ENCODE data around the gene PCNX2. TPM values are rescaled to one million over a fixed set of nuclear protein-coding genes. Genes with fewer than 3 reads are reported as not detected.

The PCNX2 gene
- total and polyA plus RNA-seq, 5 donors from 2014 or later = 1.6 to 42.3 (median 3.1) TPM

DNA sequence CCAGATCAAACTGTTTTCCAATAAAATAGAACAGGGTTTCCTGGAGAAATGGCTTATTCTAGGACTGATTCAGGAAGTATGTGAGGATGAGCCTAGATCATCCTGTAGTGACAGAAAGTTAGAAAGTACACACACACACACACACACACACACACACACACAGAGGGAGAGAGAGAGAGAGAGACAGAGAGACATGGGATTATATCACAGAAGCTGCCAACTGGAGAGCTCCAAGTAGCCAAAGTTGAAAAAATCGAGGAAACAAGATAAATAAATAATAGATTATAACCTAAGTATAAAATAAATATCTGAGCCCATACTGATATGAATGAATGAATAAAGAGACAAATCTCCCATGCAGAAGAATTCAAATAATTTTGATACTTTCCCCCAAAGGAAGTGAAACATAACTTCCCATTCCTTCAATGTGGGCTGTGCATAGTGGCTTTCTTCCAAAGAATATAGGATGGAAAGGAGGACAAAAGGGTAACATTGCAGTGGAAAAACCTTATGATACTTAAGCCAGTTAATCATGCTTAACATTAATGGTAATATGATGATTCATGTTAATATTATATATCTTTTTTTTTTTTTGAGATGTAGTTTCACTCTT, 173.5 kb downstream of the PCNX2 start:
- ATAC-seq (ENCODE audit: low read depth in 2 of 2) = no peak
- no peaks in the 10 kb centered on the region for H3K27me3 Mint-ChIP-seq

DNA sequence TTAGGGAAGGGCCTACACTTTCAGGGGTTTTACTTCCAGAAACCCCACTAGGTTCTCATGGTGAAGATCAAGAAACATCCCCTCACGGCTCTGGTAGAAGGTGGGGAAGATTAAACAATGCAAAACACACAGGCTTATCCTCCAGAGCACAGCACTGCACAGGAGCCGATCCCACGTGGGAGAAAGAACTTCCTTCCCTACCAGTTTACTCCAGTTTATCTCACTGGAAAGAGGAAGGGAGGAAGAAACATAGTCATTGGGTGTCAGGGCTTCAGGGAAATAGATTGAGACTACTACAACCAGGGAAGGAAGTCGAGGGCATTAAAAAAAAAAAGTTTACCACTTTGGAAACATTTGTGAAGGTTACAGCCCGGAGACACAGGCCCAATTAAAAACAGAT, 180.7 kb downstream of the PCNX2 start:
- peaks cover 48% of the 10 kb centered on the region for H3K36me3 Mint-ChIP-seq
- peaks cover 0 to 11% (median 8%) of the 10 kb centered on the region in 4 donors for H3K4me1 Mint-ChIP-seq
- ATAC-seq (ENCODE audit: low read depth in 2 of 2) = no peak
- Histone ChIP-seq H3K9me3 (ENCODE audit: control insufficient read depth in 2 of 2, low read length in 2 of 2) (no peaks in the 10 kb centered on the region), H3K4me1 (ENCODE audit: control insufficient read depth, insufficient read depth, low read length, poor library complexity, severe bottlenecking) (no peaks in the 10 kb centered on the region), H3K36me3 (ENCODE audit: control insufficient read depth, insufficient read depth, low read length) (peaks cover 6% of the 10 kb centered on the region), H3K27ac (ENCODE audit: insufficient read depth, low read length, poor library complexity, severe bottlenecking) (no peak overlapping the region), H3K27me3 (ENCODE audit: control insufficient read depth, insufficient read depth, low read length) (no peaks in the 10 kb centered on the region), H3K4me3 (ENCODE audit: low read depth, low read length) (no peak overlapping the region)
- no peak overlapping the region for H3K27ac Mint-ChIP-seq
- no peak for DNase-seq
- H3K9me3 Mint-ChIP-seq = no peaks in the 10 kb centered on the region
- H3K4me3 Mint-ChIP-seq = no peak overlapping the region
- no peaks in the 10 kb centered on the region for H3K27me3 Mint-ChIP-seq

More for the DNA sequence above, 173.5 kb downstream of the PCNX2 start:
- H3K27ac Mint-ChIP-seq = no peak overlapping the region
- peaks cover 0 to 4% (median 0%) of the 10 kb centered on the region in 7 donors for H3K9me3 Mint-ChIP-seq
- Histone ChIP-seq H3K27me3 (ENCODE audit: control insufficient read depth, insufficient read depth, low read length) (no peaks in the 10 kb centered on the region), H3K9me3 (ENCODE audit: control insufficient read depth in 2 of 2, low read length in 2 of 2) (no peaks in the 10 kb centered on the region), H3K36me3 (ENCODE audit: control insufficient read depth, insufficient read depth, low read length) (no peaks in the 10 kb centered on the region), H3K4me1 (ENCODE audit: control insufficient read depth, insufficient read depth, low read length, poor library complexity, severe bottlenecking) (no peaks in the 10 kb centered on the region), H3K27ac (ENCODE audit: insufficient read depth, low read length, poor library complexity, severe bottlenecking) (no peak overlapping the region), H3K4me3 (ENCODE audit: low read depth, low read length) (no peak overlapping the region)
- H3K36me3 Mint-ChIP-seq = peaks cover 29% of the 10 kb centered on the region
- H3K4me3 Mint-ChIP-seq = no peak overlapping the region
- DNase-seq = no peak
- H3K4me1 Mint-ChIP-seq = peaks cover 0 to 13% (median 3%) of the 10 kb centered on the region in 4 donors

DNA sequence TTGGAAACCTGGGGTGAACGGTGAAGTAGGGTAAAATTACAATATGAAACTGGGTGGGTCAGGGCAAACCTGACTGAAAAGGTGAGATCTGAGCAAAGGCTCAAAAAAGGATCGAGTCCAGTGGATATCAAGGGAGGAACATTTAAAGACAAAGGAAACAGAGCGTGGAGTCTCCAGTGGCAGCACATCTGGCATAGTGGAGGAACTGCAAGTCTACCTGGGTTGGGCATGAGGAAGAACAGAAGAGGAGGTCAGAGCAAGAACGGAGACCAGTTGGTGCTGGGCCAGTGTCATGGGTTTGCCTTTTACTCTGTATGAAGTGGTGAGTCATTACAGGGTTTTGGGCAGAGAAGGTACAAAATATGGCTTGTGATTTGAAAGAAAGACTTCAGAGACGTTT, 181.4 kb downstream of the PCNX2 start:
- DNase-seq (no peak), ATAC-seq (ENCODE audit: low read depth in 2 of 2) (no peak)
- Mint-ChIP-seq H3K4me1 (peaks cover 0 to 11% (median 8%) of the 10 kb centered on the region in 4 donors), H3K4me3 (no peak overlapping the region), H3K27me3 (no peaks in the 10 kb centered on the region), H3K9me3 (no peaks in the 10 kb centered on the region), H3K36me3 (peaks cover 52% of the 10 kb centered on the region), H3K27ac (no peak overlapping the region)
- no peak overlapping the region for H3K27ac ChIP-seq (ENCODE audit: insufficient read depth, low read length, poor library complexity, severe bottlenecking)
- peaks cover 6% of the 10 kb centered on the region for H3K36me3 ChIP-seq (ENCODE audit: control insufficient read depth, insufficient read depth, low read length)
- no peaks in the 10 kb centered on the region for H3K9me3 ChIP-seq (ENCODE audit: control insufficient read depth in 2 of 2, low read length in 2 of 2)
- no peaks in the 10 kb centered on the region for H3K27me3 ChIP-seq (ENCODE audit: control insufficient read depth, insufficient read depth, low read length)
- no peaks in the 10 kb centered on the region for H3K4me1 ChIP-seq (ENCODE audit: control insufficient read depth, insufficient read depth, low read length, poor library complexity, severe bottlenecking)
- H3K4me3 ChIP-seq (ENCODE audit: low read depth, low read length) = no peak overlapping the region

DNA sequence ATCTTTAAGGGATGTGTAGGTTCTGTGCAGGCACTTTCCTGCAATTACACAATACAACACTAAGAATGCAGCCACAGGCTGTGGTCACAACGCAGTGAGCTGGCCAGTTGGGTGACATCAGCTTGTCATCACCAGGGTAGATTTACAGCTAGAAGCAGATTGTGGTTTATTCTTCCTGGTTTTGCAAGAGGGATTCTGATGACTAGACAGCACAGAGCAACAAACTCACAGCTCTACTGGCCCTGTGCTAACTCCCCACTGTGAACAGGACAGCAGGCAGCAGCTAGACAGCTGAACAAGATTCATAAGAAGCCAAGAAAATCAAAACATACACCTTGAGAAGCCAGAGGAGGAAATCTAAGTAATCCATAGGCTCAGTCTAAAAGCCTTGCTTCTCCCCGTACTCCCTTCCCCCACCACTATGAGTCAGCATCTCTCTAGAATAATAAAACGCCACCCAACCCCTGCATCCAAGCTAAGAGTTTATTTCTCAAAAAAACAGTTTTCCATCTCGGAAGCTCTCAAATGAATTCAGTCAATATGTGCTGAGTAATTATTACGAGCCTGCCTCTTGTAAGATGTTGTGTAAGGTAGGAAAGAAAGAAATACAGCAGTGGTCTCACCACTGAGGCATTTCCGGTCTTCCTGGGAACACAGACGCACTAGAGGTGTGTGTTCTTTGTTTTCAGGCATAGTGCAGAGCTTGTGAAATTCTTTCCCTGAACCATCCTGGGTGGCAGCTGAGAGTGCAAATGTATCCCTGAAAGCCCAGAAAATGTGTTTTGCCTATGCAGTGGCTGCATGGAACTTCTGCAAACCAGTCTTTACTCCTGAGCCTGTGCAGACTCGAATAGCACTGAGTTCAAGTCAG, 182.3 kb downstream of the PCNX2 start:
- H3K36me3 ChIP-seq (ENCODE audit: control insufficient read depth, insufficient read depth, low read length) = peaks cover 11% of the 10 kb centered on the region
- no peaks in the 10 kb centered on the region for H3K9me3 ChIP-seq (ENCODE audit: control insufficient read depth in 2 of 2, low read length in 2 of 2)
- peak in 1 of 3 donors; percentile 47 for DNase-seq
- no peaks in the 10 kb centered on the region for H3K27me3 ChIP-seq (ENCODE audit: control insufficient read depth, insufficient read depth, low read length)
- no peak overlapping the region for H3K27ac ChIP-seq (ENCODE audit: insufficient read depth, low read length, poor library complexity, severe bottlenecking)
- no peaks in the 10 kb centered on the region for H3K4me1 ChIP-seq (ENCODE audit: control insufficient read depth, insufficient read depth, low read length, poor library complexity, severe bottlenecking)
- Mint-ChIP-seq H3K4me1 (peaks cover 0 to 11% (median 8%) of the 10 kb centered on the region in 4 donors), H3K4me3 (no peak overlapping the region), H3K36me3 (peaks cover 61% of the 10 kb centered on the region), H3K9me3 (no peaks in the 10 kb centered on the region), H3K27ac (no peak overlapping the region), H3K27me3 (no peaks in the 10 kb centered on the region)
- no peak overlapping the region for H3K4me3 ChIP-seq (ENCODE audit: low read depth, low read length)
- ATAC-seq (ENCODE audit: low read depth in 2 of 2) = peak; percentile 52 to 58

DNA sequence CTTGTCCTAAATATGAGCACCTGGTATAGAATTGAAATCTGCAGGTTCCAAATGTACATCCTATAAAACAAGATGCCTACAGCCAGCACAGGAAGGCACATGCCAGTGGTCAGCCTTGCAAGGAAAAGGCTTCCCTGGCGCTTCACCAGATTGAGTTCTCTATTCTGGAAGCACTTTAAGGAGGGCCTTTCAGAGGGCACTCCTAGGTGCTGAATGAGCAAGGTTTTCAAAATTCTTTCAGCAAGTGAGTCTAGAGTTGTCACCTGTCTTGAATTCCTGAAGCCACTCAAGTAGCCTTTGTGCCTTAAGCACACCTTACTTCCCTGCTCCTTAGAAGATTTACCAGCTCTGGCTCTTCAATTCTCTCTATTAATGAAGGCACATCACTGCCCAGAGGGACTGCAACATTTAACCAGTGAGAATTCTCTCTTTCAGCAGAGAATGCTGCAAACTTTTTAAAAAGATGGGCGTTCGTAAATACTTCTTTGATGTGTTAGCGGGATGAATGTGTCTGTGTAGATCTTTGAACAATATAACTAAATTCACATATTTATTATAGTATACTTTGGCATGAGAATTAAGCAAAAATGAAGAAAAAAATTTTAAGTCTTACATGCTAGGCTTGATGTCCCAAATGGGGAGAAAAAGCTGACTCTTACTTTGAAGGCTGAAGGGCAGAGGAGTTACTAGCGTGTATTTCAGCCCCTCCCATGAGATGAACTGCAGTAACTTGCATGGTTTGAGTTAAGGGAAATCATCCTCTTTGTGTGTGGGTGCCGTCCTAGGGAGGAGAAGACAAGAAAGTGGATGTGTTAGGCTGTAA, 183.1 kb downstream of the PCNX2 start:
- Histone ChIP-seq H3K4me3 (ENCODE audit: low read depth, low read length) (no peak overlapping the region), H3K27me3 (ENCODE audit: control insufficient read depth, insufficient read depth, low read length) (no peaks in the 10 kb centered on the region), H3K9me3 (ENCODE audit: control insufficient read depth in 2 of 2, low read length in 2 of 2) (no peaks in the 10 kb centered on the region), H3K4me1 (ENCODE audit: control insufficient read depth, insufficient read depth, low read length, poor library complexity, severe bottlenecking) (no peaks in the 10 kb centered on the region), H3K27ac (ENCODE audit: insufficient read depth, low read length, poor library complexity, severe bottlenecking) (no peak overlapping the region), H3K36me3 (ENCODE audit: control insufficient read depth, insufficient read depth, low read length) (peaks cover 11% of the 10 kb centered on the region)
- H3K27me3 Mint-ChIP-seq = no peaks in the 10 kb centered on the region
- H3K27ac Mint-ChIP-seq = no peak overlapping the region
- ATAC-seq (ENCODE audit: low read depth in 2 of 2) (no peak), DNase-seq (no peak)
- H3K4me1 Mint-ChIP-seq = peaks cover 0 to 11% (median 8%) of the 10 kb centered on the region in 4 donors
- peaks cover 64% of the 10 kb centered on the region for H3K36me3 Mint-ChIP-seq
- no peak overlapping the region for H3K4me3 Mint-ChIP-seq
- H3K9me3 Mint-ChIP-seq = peaks cover 0 to 3% (median 0%) of the 10 kb centered on the region in 7 donors

- Histone ChIP-seq H3K27me3 (ENCODE audit: control insufficient read depth, insufficient read depth, low read length) (no peaks in the 10 kb centered on the region), H3K27ac (ENCODE audit: insufficient read depth, low read length, poor library complexity, severe bottlenecking) (no peak overlapping the region), H3K4me1 (ENCODE audit: control insufficient read depth, insufficient read depth, low read length, poor library complexity, severe bottlenecking) (no peaks in the 10 kb centered on the region), H3K9me3 (ENCODE audit: control insufficient read depth in 2 of 2, low read length in 2 of 2) (no peaks in the 10 kb centered on the region), H3K36me3 (ENCODE audit: control insufficient read depth, insufficient read depth, low read length) (peaks cover 11% of the 10 kb centered on the region), H3K4me3 (ENCODE audit: low read depth, low read length) (no peak overlapping the region)
- no peak overlapping the region for H3K4me3 Mint-ChIP-seq
- H3K27ac Mint-ChIP-seq = no peak overlapping the region
- no peak for ATAC-seq (ENCODE audit: low read depth in 2 of 2)
- H3K36me3 Mint-ChIP-seq = peaks cover 61% of the 10 kb centered on the region
- peaks cover 0 to 11% (median 8%) of the 10 kb centered on the region in 4 donors for H3K4me1 Mint-ChIP-seq
- no peaks in the 10 kb centered on the region for H3K27me3 Mint-ChIP-seq
- no peak for DNase-seq
- H3K9me3 Mint-ChIP-seq = peaks cover 0 to 3% (median 0%) of the 10 kb centered on the region in 7 donors
Observed at GRCh38 chr1:233111731-233112130, 183.8 kb downstream of the PCNX2 start.

GRCh38 chr1:233109096-233109495, 186.4 kb downstream of the PCNX2 start:
- Histone ChIP-seq H3K27me3 (ENCODE audit: control insufficient read depth, insufficient read depth, low read length) (no peaks in the 10 kb centered on the region), H3K36me3 (ENCODE audit: control insufficient read depth, insufficient read depth, low read length) (peaks cover 16% of the 10 kb centered on the region), H3K27ac (ENCODE audit: insufficient read depth, low read length, poor library complexity, severe bottlenecking) (no peak overlapping the region), H3K9me3 (ENCODE audit: control insufficient read depth in 2 of 2, low read length in 2 of 2) (no peaks in the 10 kb centered on the region), H3K4me3 (ENCODE audit: low read depth, low read length) (no peak overlapping the region), H3K4me1 (ENCODE audit: control insufficient read depth, insufficient read depth, low read length, poor library complexity, severe bottlenecking) (no peaks in the 10 kb centered on the region)
- Mint-ChIP-seq H3K4me1 (peaks cover 0 to 9% (median 3%) of the 10 kb centered on the region in 4 donors), H3K27ac (no peak overlapping the region), H3K27me3 (no peaks in the 10 kb centered on the region), H3K36me3 (peaks cover 58% of the 10 kb centered on the region), H3K9me3 (peaks cover 0 to 3% (median 0%) of the 10 kb centered on the region in 7 donors), H3K4me3 (no peak overlapping the region)
- no peak for DNase-seq
- no peak for ATAC-seq (ENCODE audit: low read depth in 2 of 2)
